Activated B cell treated with CpG ODN at 0.5 μM for 24 hours (primary cell): ENCODE measurements around the gene TMEM185B. TPM values are rescaled to one million over a fixed set of nuclear protein-coding genes. Genes with fewer than 3 reads are reported as not detected.

ENCODE experiments used
- ATAC-seq: fragments of 200-7000 bp; cut with Tn5 transposase; one replicate; pipeline ENCODE4 v1.10.0; 2021; ENCODE audit warnings: low read depth, mild to moderate bottlenecking, moderate library complexity
- CTCF ChIA-PET: fragments of 350-600 bp; sonication (Branson Sonifier 250); formaldehyde crosslinking; loops from one replicate; lab custom pipeline; 2021; ENCODE audit warnings: antibody characterized with exemption; lab: Charles Lee
- POLR2A ChIA-PET: fragments of 350-600 bp; sonication (Branson Sonifier 250); formaldehyde crosslinking; loops from one replicate; lab custom pipeline; 2021; ENCODE audit warnings: antibody characterized with exemption; lab: Charles Lee
- DNase-seq: peaks from one replicate; pipeline ENCODE4 v3.0.0; 2022
- H3K27ac Mint-ChIP-seq: one replicate; pipeline ENCODE4 v1.8.0; 2020; ENCODE audit warnings: mixed read lengths
- H3K27me3 Mint-ChIP-seq: one replicate; pipeline ENCODE4 v1.8.0; 2021; ENCODE audit warnings: mixed read lengths
- H3K36me3 Mint-ChIP-seq: one replicate; pipeline ENCODE4 v1.8.0; 2021; ENCODE audit warnings: low read depth, mixed read lengths
- H3K4me1 Mint-ChIP-seq: one replicate; pipeline ENCODE4 v1.8.0; 2021; ENCODE audit warnings: mixed read lengths
- H3K4me3 Mint-ChIP-seq: one replicate; pipeline ENCODE4 v1.8.0; 2020; ENCODE audit warnings: mild to moderate bottlenecking, mixed read lengths
- H3K9me3 Mint-ChIP-seq: one replicate; pipeline ENCODE4 v1.8.0; 2020; ENCODE audit warnings: mixed read lengths
- CTCF ChIP-seq: fragments of 200-600 bp; IDR thresholded peaks from one replicate; pipeline ENCODE4 v1.8.0; 2022; ENCODE audit warnings: antibody characterized with exemption, mild to moderate bottlenecking
- intact Hi-C: fragments of 100-400 bp; cut with micrococcal nuclease; formaldehyde crosslinking; loops from one replicate; pipeline ENCODE4 v1.15.1; 2024
- total RNA-seq: library from RNA; stranded (reverse); gene quantifications from 2 replicates; pipeline ENCODE4 v1.2.3, GENCODE V29; 2022

The TMEM185B gene
- total RNA-seq, 1 donor from 2014 or later = 26.8 TPM

- DNase-seq (no peak), ATAC-seq (no peak)
- intact Hi-C loops = loop anchor here (2.0 to 10.0 kb wide), 3 partner anchors 46 to 857 kb away; partner anchors contain the start of genes C2orf76, DBI and TMEM177
- H3K27me3 Mint-ChIP-seq = no peaks in the 10 kb centered on the region
- H3K4me3 Mint-ChIP-seq = peak overlapping the region; percentile 81
- TF ChIP-seq CTCF = no peak
- H3K9me3 Mint-ChIP-seq = peaks cover 2% of the 10 kb centered on the region
- peaks cover 46% of the 10 kb centered on the region for H3K36me3 Mint-ChIP-seq
- H3K27ac Mint-ChIP-seq = peak overlapping the region; percentile 63
- H3K4me1 Mint-ChIP-seq = peaks cover 48% of the 10 kb centered on the region
- ChIA-PET CTCF (no interaction called here), POLR2A (interaction anchor here (0.9 to 2.4 kb wide), 2 partner anchors 45 kb away, joined by 5 to 32 read pairs; no protein-coding TSS in a partner anchor)
Observed at GRCh38 chr2:120221616-120222015, 1.6 kb downstream of the TMEM185B start.

- intact Hi-C loops = loop anchor here (5.0 to 10.0 kb wide), 2 partner anchors 47 to 856 kb away; partner anchors contain the start of genes C2orf76 and DBI
- no peak for TF ChIP-seq CTCF
- Mint-ChIP-seq H3K27ac (no peak overlapping the region), H3K36me3 (peaks cover 48% of the 10 kb centered on the region), H3K9me3 (peaks cover 2% of the 10 kb centered on the region), H3K4me1 (peaks cover 48% of the 10 kb centered on the region), H3K4me3 (no peak overlapping the region), H3K27me3 (no peaks in the 10 kb centered on the region)
- ATAC-seq = no peak
- no peak for DNase-seq
- CTCF ChIA-PET = no interaction called here
- POLR2A ChIA-PET = interaction anchor here (0.9 kb wide), 1 partner anchor 44 kb away, joined by 5 read pairs; no protein-coding TSS in a partner anchor
Observed at GRCh38 chr2:120220756-120221155, 2.4 kb downstream of the TMEM185B start.

GRCh38 chr2:120219766-120220165 lies 3.4 kb downstream of the TMEM185B start:
- POLR2A ChIA-PET = no interaction called here
- H3K27ac Mint-ChIP-seq = no peak overlapping the region
- no peak for DNase-seq
- ATAC-seq = no peak
- H3K36me3 Mint-ChIP-seq = peaks cover 48% of the 10 kb centered on the region
- intact Hi-C loops = loop anchor here (5.0 to 10.0 kb wide), 2 partner anchors 48 to 855 kb away; partner anchors contain the start of genes C2orf76 and DBI
- CTCF ChIA-PET = interaction anchor here (1.6 kb wide), 1 partner anchor 93 kb away, joined by 4 read pairs; no protein-coding TSS in a partner anchor
- H3K9me3 Mint-ChIP-seq = peaks cover 2% of the 10 kb centered on the region
- no peak overlapping the region for H3K4me3 Mint-ChIP-seq
- H3K27me3 Mint-ChIP-seq = no peaks in the 10 kb centered on the region
- H3K4me1 Mint-ChIP-seq = peaks cover 46% of the 10 kb centered on the region
- no peak for TF ChIP-seq CTCF

GRCh38 chr2:120219291-120219690 lies 3.9 kb downstream of the TMEM185B start:
- ChIA-PET POLR2A (no interaction called here), CTCF (interaction anchor here (1.6 kb wide), 1 partner anchor 94 kb away, joined by 4 read pairs; no protein-coding TSS in a partner anchor)
- no peak overlapping the region for H3K4me3 Mint-ChIP-seq
- DNase-seq (no peak), ATAC-seq (no peak)
- peaks cover 2% of the 10 kb centered on the region for H3K9me3 Mint-ChIP-seq
- no peak overlapping the region for H3K27ac Mint-ChIP-seq
- peaks cover 48% of the 10 kb centered on the region for H3K36me3 Mint-ChIP-seq
- intact Hi-C loops = no loop called here
- no peak for TF ChIP-seq CTCF
- H3K27me3 Mint-ChIP-seq = no peaks in the 10 kb centered on the region
- H3K4me1 Mint-ChIP-seq = peaks cover 42% of the 10 kb centered on the region

- Mint-ChIP-seq H3K27ac (no peak overlapping the region), H3K9me3 (peaks cover 2% of the 10 kb centered on the region), H3K4me1 (peaks cover 33% of the 10 kb centered on the region), H3K27me3 (no peaks in the 10 kb centered on the region), H3K36me3 (peaks cover 48% of the 10 kb centered on the region), H3K4me3 (no peak overlapping the region)
- ATAC-seq = no peak
- TF ChIP-seq CTCF = no peak
- DNase-seq = no peak
- CTCF ChIA-PET = no interaction called here
- POLR2A ChIA-PET = no interaction called here
- intact Hi-C loops = no loop called here
Observed at GRCh38 chr2:120218181-120218580, 5.0 kb downstream of the TMEM185B start.
